OCI-LY3 (cell line): ENCODE data around the gene ECM2.

Experiments used
- H2AFZ ChIP-seq: fragments of 200-600, 300-600 bp; shearing (Covaris generic); 2 replicates; pipeline ENCODE4 v1.6.0; 2014; ENCODE audit warnings: antibody characterized with exemption, low read depth, low read length
- H3K27ac ChIP-seq: fragments of 200-600, 300-600 bp; sonication (generic); 2 replicates; pipeline ENCODE4 v1.5.1; 2014; ENCODE audit warnings: mild to moderate bottlenecking, low read length, moderate library complexity, mixed read lengths
- H3K27me3 ChIP-seq: fragments of 200-600, 300-600 bp; sonication (generic); 2 replicates; pipeline ENCODE4 v1.6.1; 2014; ENCODE audit warnings: low read depth, low read length, mixed read lengths
- H3K36me3 ChIP-seq: fragments of 200-600, 300-600 bp; sonication (generic); replicated peaks from 2 replicates; pipeline ENCODE3; 2014; ENCODE audit warnings: low read depth, low read length, mixed read lengths
- H3K4me1 ChIP-seq: fragments of 300-600, 200-600 bp; sonication (generic); 2 replicates; pipeline ENCODE4 v1.6.1; 2014; ENCODE audit warnings: low read length, mixed read lengths
- H3K4me2 ChIP-seq: fragments of 200-600, 300-600 bp; sonication (generic); 2 replicates; pipeline ENCODE4 v1.6.1; 2014; ENCODE audit warnings: low read length, mixed read lengths
- H3K4me3 ChIP-seq: fragments of 300-600, 200-600 bp; sonication (generic); 2 replicates; pipeline ENCODE4 v1.5.1; 2014; ENCODE audit warnings: antibody characterized with exemption, mild to moderate bottlenecking, low read length, moderate library complexity
- H3K79me2 ChIP-seq: fragments of 300-600, 200-600 bp; shearing (Covaris generic); 2 replicates; pipeline ENCODE4 v1.6.1; 2014; ENCODE audit warnings: mild to moderate bottlenecking, low read length, mixed read lengths
- H3K9ac ChIP-seq: fragments of 300-600, 200-600 bp; shearing (Covaris generic); 2 replicates; pipeline ENCODE4 v1.6.0; 2014; ENCODE audit warnings: mild to moderate bottlenecking, low read length, moderate library complexity
- H3K9me3 ChIP-seq: fragments of 200-600, 300-600 bp; shearing (Covaris generic); 2 replicates; pipeline ENCODE4 v1.6.1; 2014; ENCODE audit warnings: low read length, mixed read lengths; ENCODE audit not compliant: insufficient read depth
- H4K20me1 ChIP-seq: fragments of 200-600, 300-600 bp; sonication (generic); 2 replicates; pipeline ENCODE4 v1.6.1; 2016; ENCODE audit warnings: low read length, mixed read lengths; ENCODE audit not compliant: insufficient read depth
- EZH2phosphoT487 ChIP-seq: fragments of 200-600 bp; shearing (Covaris generic); IDR thresholded peaks from 2 replicates; pipeline ENCODE4 v1.6.1; 2018; ENCODE audit warnings: antibody characterized with exemption, mixed run types, low read depth
- TF ChIP-seq, protein P1 (sequence below): fragments of 200-600, 300-600 bp; sonication (generic); IDR thresholded peaks from 2 replicates; pipeline ENCODE4 v1.5.1; 2014; ENCODE audit warnings: antibody characterized with exemption, low read length, low read depth

The ECM2 gene

DNA sequence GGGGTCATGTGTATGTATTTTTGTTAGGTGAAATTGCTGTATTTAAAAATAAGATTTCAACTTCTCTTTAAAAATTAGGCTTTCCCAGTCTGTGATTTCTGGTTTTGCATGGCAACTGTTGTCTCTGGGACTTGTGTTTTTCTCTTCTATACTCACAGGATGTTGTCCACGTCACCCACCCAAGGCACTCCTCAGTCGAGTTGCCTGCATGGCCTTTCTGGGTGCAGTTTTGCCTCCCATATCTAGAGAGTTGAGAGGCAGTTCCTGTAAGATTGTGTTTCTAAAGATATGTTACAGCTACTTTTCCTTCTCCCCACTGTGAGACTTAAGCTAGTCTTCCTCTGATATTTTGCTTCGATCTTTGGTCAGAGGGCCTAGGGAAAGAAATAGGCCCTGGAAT, 51.2 kb downstream of the ECM2 start:
- no peaks in the 10 kb centered on the region for H3K9me3 ChIP-seq
- H4K20me1 ChIP-seq, result no peaks in the 10 kb centered on the region
- no peak overlapping the region for H2AFZ ChIP-seq
- peaks cover 12% of the 10 kb centered on the region for H3K4me1 ChIP-seq
- H3K79me2 ChIP-seq, result no peaks in the 10 kb centered on the region
- H3K4me2 ChIP-seq, result no peak overlapping the region
- no peak overlapping the region for H3K9ac ChIP-seq
- H3K36me3 ChIP-seq, result no peaks in the 10 kb centered on the region
- no peaks in the 10 kb centered on the region for H3K27me3 ChIP-seq
- H3K27ac ChIP-seq, result no peak overlapping the region
- no peak overlapping the region for H3K4me3 ChIP-seq
- TF ChIP-seq EZH2phosphoT487, result no peak
- TF ChIP-seq, protein P1, sequence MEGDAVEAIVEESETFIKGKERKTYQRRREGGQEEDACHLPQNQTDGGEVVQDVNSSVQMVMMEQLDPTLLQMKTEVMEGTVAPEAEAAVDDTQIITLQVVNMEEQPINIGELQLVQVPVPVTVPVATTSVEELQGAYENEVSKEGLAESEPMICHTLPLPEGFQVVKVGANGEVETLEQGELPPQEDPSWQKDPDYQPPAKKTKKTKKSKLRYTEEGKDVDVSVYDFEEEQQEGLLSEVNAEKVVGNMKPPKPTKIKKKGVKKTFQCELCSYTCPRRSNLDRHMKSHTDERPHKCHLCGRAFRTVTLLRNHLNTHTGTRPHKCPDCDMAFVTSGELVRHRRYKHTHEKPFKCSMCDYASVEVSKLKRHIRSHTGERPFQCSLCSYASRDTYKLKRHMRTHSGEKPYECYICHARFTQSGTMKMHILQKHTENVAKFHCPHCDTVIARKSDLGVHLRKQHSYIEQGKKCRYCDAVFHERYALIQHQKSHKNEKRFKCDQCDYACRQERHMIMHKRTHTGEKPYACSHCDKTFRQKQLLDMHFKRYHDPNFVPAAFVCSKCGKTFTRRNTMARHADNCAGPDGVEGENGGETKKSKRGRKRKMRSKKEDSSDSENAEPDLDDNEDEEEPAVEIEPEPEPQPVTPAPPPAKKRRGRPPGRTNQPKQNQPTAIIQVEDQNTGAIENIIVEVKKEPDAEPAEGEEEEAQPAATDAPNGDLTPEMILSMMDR, result no peak

DNA sequence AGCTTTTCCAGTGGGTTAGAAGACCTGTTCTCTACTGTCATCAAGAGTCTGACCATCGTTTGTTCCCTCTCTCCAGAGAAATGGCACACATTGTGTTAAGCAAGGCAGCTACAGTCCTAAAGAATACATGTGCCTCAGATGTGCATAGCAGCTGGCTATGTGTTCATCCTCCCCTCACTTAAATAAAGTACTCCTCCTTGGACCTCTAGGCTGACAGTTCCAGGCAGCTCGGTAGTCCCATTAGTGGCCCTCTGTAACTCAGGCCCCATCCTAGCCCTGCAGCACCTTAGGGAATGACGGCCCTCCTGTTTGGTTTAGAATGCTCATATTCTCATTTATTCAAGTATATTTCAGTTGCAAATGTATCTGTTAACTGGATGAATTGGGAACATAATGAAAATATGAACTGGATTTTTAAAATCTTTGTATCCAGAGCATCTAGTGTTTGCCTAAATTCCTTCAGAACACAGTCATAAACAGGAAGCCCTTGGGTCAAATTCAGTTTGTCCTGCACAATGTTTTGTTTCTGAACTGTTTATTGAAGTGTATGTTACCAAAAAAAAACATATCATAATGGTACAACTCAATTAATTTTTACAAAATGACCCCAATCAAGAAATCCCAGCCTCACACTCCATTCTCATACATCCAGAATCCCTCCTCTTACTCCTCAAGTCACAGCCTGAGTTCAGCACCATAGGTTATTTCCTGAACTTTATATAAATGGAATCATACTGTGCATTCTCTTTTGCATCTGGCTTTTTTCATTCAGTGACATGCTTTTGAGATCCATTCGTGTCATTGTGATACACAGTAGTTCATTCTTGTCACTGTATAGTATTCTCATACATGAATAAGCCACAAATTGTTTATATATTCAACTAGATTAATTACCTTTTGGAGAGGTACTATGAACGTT, 51.9 kb downstream of the ECM2 start:
- no peak overlapping the region for H2AFZ ChIP-seq
- H3K4me3 ChIP-seq, result no peak overlapping the region
- peaks cover 12% of the 10 kb centered on the region for H3K4me1 ChIP-seq
- no peaks in the 10 kb centered on the region for H3K36me3 ChIP-seq
- H3K79me2 ChIP-seq, result no peaks in the 10 kb centered on the region
- no peak overlapping the region for H3K9ac ChIP-seq
- no peak overlapping the region for H3K4me2 ChIP-seq
- H3K9me3 ChIP-seq, result no peaks in the 10 kb centered on the region
- no peaks in the 10 kb centered on the region for H3K27me3 ChIP-seq
- H3K27ac ChIP-seq, result no peak overlapping the region
- TF ChIP-seq, protein P1, result no peak
- TF ChIP-seq EZH2phosphoT487, result no peak
- H4K20me1 ChIP-seq, result no peaks in the 10 kb centered on the region

DNA sequence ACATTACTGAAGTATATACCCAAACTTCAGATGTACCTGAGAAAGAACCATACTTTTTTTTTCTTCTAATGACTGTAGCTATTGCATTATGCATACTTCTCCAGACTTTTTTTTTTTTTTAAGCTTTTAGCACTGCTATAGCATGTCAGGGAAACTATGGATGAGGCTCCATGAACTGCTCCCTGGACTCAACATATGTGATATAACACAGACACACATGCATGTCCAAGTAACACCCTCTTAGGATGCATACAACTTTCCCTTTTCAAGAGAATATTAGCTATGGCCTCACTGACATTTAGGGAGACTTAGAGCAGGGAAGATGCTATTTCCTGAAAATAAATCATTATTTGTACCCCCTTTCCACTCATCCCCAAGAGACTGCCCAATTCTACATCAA, 53.0 kb downstream of the ECM2 start:
- no peak overlapping the region for H3K4me2 ChIP-seq

DNA sequence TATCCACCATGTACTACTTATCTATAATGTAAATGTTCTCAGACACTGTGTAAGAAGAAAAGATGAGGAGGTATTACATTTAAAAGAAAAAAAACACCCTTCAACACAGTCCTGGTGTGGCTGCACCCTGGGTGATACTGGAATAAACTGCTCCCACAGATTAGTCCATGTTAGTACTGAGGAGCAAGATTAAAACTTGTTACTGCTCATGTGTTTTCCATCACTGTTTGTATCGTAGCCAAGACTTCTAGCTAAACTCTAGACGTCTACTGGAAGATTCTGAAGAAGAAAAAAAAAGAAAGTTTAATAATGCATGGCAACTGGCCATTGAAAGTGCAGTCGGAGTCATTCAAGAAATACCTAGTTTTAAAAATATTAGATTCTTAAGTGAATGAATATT, 53.5 kb downstream of the ECM2 start, which contains the start of gene ASPN:
Gene ASPN, minus strand, starts transcription at position 178 of the 400 bp plus-strand sequence.
- Histone ChIP-seq H4K20me1 (no peaks in the 10 kb centered on the region), H3K4me2 (peak within 1 kb of the TSS; percentile 53), H3K79me2 (no peaks in the 10 kb centered on the region), H3K4me3 (peak within 1 kb of the TSS; percentile 37; the same call in 1 of the 2 replicates), H3K9ac (no peak within 1 kb of the TSS), H3K4me1 (peaks cover 12% of the 10 kb centered on the region), H3K27ac (no peak within 1 kb of the TSS), H2AFZ (no peak within 1 kb of the TSS), H3K36me3 (no peaks in the 10 kb centered on the region), H3K9me3 (no peaks in the 10 kb centered on the region), H3K27me3 (no peaks in the 10 kb centered on the region)
- TF ChIP-seq, protein P1, result no peak
- TF ChIP-seq EZH2phosphoT487, result no peak

More for the DNA sequence above, 53.0 kb downstream of the ECM2 start:
- H3K9me3 ChIP-seq, result no peaks in the 10 kb centered on the region
- no peak overlapping the region for H2AFZ ChIP-seq
- H3K4me1 ChIP-seq, result peaks cover 12% of the 10 kb centered on the region
- H3K79me2 ChIP-seq, result no peaks in the 10 kb centered on the region
- TF ChIP-seq, protein P1, result no peak
- TF ChIP-seq EZH2phosphoT487, result no peak
- no peak overlapping the region for H3K4me3 ChIP-seq
- no peak overlapping the region for H3K27ac ChIP-seq
- H3K27me3 ChIP-seq, result no peaks in the 10 kb centered on the region
- H3K9ac ChIP-seq, result no peak overlapping the region
- H4K20me1 ChIP-seq, result no peaks in the 10 kb centered on the region
- H3K36me3 ChIP-seq, result no peaks in the 10 kb centered on the region
